Measurements from ENCODE around the gene TNFRSF6B. TPM values are rescaled to one million over a fixed set of nuclear protein-coding genes. Genes with fewer than 3 reads are reported as not detected.

TNFRSF6B gene
- total and polyA plus RNA-seq, 2 donors (not counting 1 experiment from before 2014, with no cell fraction given) = 3.8 to 35.2 TPM

GRCh38 chr20:63740627-63741353 is 44.3 kb downstream of the TNFRSF6B start:
- Histone ChIP-seq H3K27ac (ENCODE audit: insufficient read depth, low read length) (peak overlapping the region; percentile 72), H3K4me1 (ENCODE audit: control insufficient read depth, extremely low read depth, insufficient read depth, low read length) (peaks cover 8% of the 10 kb centered on the region), H3K9me3 (ENCODE audit: control insufficient read depth, insufficient read depth, low read depth, low read length) (no peaks in the 10 kb centered on the region), H3K27me3 (ENCODE audit: control insufficient read depth, insufficient read depth, low read length) (no peaks in the 10 kb centered on the region), H3K9ac (ENCODE audit: insufficient read depth, low read length) (peak overlapping the region; percentile 75), H3K4me3 (replicated peaks in 1 of 4; ENCODE audit: control extremely low read depth in 1 of 4, insufficient read depth in 1 of 4, low read depth in 3 of 4, low read length in 4 of 4) (peak overlapping the region; percentile 65 to 74 (median 68)), H4K20me1 (ENCODE audit: control insufficient read depth, extremely low read depth, insufficient read depth, low read length) (no peaks in the 10 kb centered on the region), H3K79me2 (ENCODE audit: control insufficient read depth, insufficient read depth, low read length) (peaks cover 4% of the 10 kb centered on the region), H2AFZ (ENCODE audit: low read length) (peak overlapping the region; percentile 23), H3K36me3 (ENCODE audit: control insufficient read depth, insufficient read depth, low read length) (peaks cover 18% of the 10 kb centered on the region), H3K4me2 (ENCODE audit: extremely low read depth, insufficient read depth, low read length) (peak overlapping the region; percentile 90)
- peak; percentile 84 to 95 for DNase-seq (ENCODE audit: low read depth in 2 of 2)
- TF ChIP-seq EZH2 (IDR thresholded peaks at IDR 0.05; ENCODE audit: low read length, missing control alignments) (no peak), CTCF (conservative IDR thresholded peaks at IDR 0.05 in 1 of 2, IDR thresholded peaks at IDR 0.05 in 1 of 2; ENCODE audit: low read depth in 1 of 2, low read length in 2 of 2) (no peak)

- H3K4me3 ChIP-seq (replicated peaks in 1 of 4; ENCODE audit: control extremely low read depth in 1 of 4, insufficient read depth in 1 of 4, low read depth in 3 of 4, low read length in 4 of 4) = peak overlapping the region; percentile 65 to 74 (median 68)
- H3K27ac ChIP-seq (ENCODE audit: insufficient read depth, low read length) = peak overlapping the region; percentile 72
- H3K4me2 ChIP-seq (ENCODE audit: extremely low read depth, insufficient read depth, low read length) = peak overlapping the region; percentile 90
- TF ChIP-seq CTCF (conservative IDR thresholded peaks at IDR 0.05 in 1 of 2, IDR thresholded peaks at IDR 0.05 in 1 of 2; ENCODE audit: low read depth in 1 of 2, low read length in 2 of 2) (no peak), EZH2 (IDR thresholded peaks at IDR 0.05; ENCODE audit: low read length, missing control alignments) (no peak)
- H3K4me1 ChIP-seq (ENCODE audit: control insufficient read depth, extremely low read depth, insufficient read depth, low read length) = peaks cover 8% of the 10 kb centered on the region
- H3K79me2 ChIP-seq (ENCODE audit: control insufficient read depth, insufficient read depth, low read length) = peaks cover 4% of the 10 kb centered on the region
- no peaks in the 10 kb centered on the region for H3K9me3 ChIP-seq (ENCODE audit: control insufficient read depth, insufficient read depth, low read depth, low read length)
- no peak for DNase-seq (ENCODE audit: low read depth in 2 of 2)
- H3K9ac ChIP-seq (ENCODE audit: insufficient read depth, low read length) = peak overlapping the region; percentile 75
- H3K36me3 ChIP-seq (ENCODE audit: control insufficient read depth, insufficient read depth, low read length) = peaks cover 18% of the 10 kb centered on the region
- H4K20me1 ChIP-seq (ENCODE audit: control insufficient read depth, extremely low read depth, insufficient read depth, low read length) = no peaks in the 10 kb centered on the region
- no peaks in the 10 kb centered on the region for H3K27me3 ChIP-seq (ENCODE audit: control insufficient read depth, insufficient read depth, low read length)
- no peak overlapping the region for H2AFZ ChIP-seq (ENCODE audit: low read length)
Observed at GRCh38 chr20:63741354-63741675, 44.9 kb downstream of the TNFRSF6B start.

GRCh38 chr20:63741676-63742380 is 45.4 kb downstream of the TNFRSF6B start:
- Histone ChIP-seq H3K4me1 (ENCODE audit: control insufficient read depth, extremely low read depth, insufficient read depth, low read length) (peaks cover 8% of the 10 kb centered on the region), H4K20me1 (ENCODE audit: control insufficient read depth, extremely low read depth, insufficient read depth, low read length) (no peaks in the 10 kb centered on the region), H3K79me2 (ENCODE audit: control insufficient read depth, insufficient read depth, low read length) (peaks cover 4% of the 10 kb centered on the region), H3K4me2 (ENCODE audit: extremely low read depth, insufficient read depth, low read length) (peak overlapping the region; percentile 90), H3K9ac (ENCODE audit: insufficient read depth, low read length) (peak overlapping the region; percentile 75), H3K27me3 (ENCODE audit: control insufficient read depth, insufficient read depth, low read length) (no peaks in the 10 kb centered on the region), H3K9me3 (ENCODE audit: control insufficient read depth, insufficient read depth, low read depth, low read length) (no peaks in the 10 kb centered on the region), H3K4me3 (replicated peaks in 1 of 4; ENCODE audit: control extremely low read depth in 1 of 4, insufficient read depth in 1 of 4, low read depth in 3 of 4, low read length in 4 of 4) (peak overlapping the region; percentile 65 to 74 (median 68)), H3K27ac (ENCODE audit: insufficient read depth, low read length) (peak overlapping the region; percentile 72), H3K36me3 (ENCODE audit: control insufficient read depth, insufficient read depth, low read length) (peaks cover 17% of the 10 kb centered on the region), H2AFZ (ENCODE audit: low read length) (no peak overlapping the region)
- TF ChIP-seq EZH2 (IDR thresholded peaks at IDR 0.05; ENCODE audit: low read length, missing control alignments) (no peak), CTCF (conservative IDR thresholded peaks at IDR 0.05 in 1 of 2, IDR thresholded peaks at IDR 0.05 in 1 of 2; ENCODE audit: low read depth in 1 of 2, low read length in 2 of 2) (no peak)
- no peak for DNase-seq (ENCODE audit: low read depth in 2 of 2)

Measured in fibroblast of lung (primary cell).